Neutrophil (primary cell): ENCODE results near the gene MUCL3.
"Not testable (repeated sequence)": the region's sequence is repeated elsewhere in the genome, so short reads cannot be mapped to it uniquely, and the experiment has no call there.

Source experiments
- H3K27ac ChIP-seq: fragments of 200-600 bp; sonication (generic); 2 replicates; pipeline ENCODE4 v1.5.1; 2016; ENCODE audit warnings: mild to moderate bottlenecking, moderate library complexity
- H3K27me3 ChIP-seq: fragments of 200-600 bp; sonication (generic); 2 replicates; pipeline ENCODE4 v1.6.0; 2016; ENCODE audit warnings: mild to moderate bottlenecking
- H3K36me3 ChIP-seq: fragments of 200-600 bp; sonication (generic); 2 replicates; pipeline ENCODE4 v1.5.1; 2017
- H3K4me1 ChIP-seq, 2 experiments: fragments of 200-600 bp in 1 of 2; sonication (generic) in 1 of 2; 1 replicate in 1 of 2; 2 replicates in 1 of 2; pipeline versions ENCODE4 v1.5.1 to v1.6.1; 2013 to 2016; ENCODE audit warnings: low read depth in 1 of 2, low read length in 1 of 2, mild to moderate bottlenecking in 1 of 2, moderate library complexity in 1 of 2; ENCODE audit not compliant: control insufficient read depth in 1 of 2, insufficient read depth in 1 of 2
- H3K4me3 ChIP-seq, 2 experiments: fragments of 200-600 bp in 1 of 2; sonication (generic) in 1 of 2; 1 replicate in 1 of 2; 2 replicates in 1 of 2; pipeline ENCODE4 v1.5.1; 2013 to 2016; ENCODE audit warnings: low read depth in 1 of 2, low read length in 1 of 2, mild to moderate bottlenecking in 1 of 2, moderate library complexity in 1 of 2
- H3K9me3 ChIP-seq: fragments of 200-600 bp; sonication (generic); 2 replicates; pipeline ENCODE4 v1.5.1; 2016
- TF ChIP-seq, protein P1 (sequence below): fragments of 200-600 bp; sonication (generic); IDR thresholded peaks from 2 replicates; pipeline ENCODE4 v1.5.1; 2016; ENCODE audit warnings: antibody characterized with exemption

The MUCL3 gene

DNA sequence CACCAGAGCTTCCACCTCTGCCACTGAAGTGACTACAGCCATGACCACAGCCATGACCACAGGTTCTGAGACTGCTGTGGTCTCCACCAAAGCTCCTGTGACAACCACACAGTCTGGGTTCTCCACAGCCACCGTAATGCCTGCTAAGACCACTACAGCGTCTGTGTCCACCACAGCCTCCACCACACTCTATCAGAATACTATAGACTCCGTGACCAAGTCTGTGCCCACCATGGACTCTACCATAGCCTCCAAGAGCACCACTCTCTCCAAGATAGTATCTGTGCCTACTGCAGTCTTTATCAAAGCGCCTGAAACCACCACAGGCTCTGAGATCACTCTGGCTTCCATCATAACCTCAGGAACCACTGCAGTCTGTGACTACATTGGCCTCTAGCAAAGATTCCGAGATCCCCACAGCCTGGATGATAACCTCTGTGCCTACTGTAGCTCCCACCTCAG is 24.4 kb downstream of the MUCL3 start:
- TF ChIP-seq, protein P1, sequence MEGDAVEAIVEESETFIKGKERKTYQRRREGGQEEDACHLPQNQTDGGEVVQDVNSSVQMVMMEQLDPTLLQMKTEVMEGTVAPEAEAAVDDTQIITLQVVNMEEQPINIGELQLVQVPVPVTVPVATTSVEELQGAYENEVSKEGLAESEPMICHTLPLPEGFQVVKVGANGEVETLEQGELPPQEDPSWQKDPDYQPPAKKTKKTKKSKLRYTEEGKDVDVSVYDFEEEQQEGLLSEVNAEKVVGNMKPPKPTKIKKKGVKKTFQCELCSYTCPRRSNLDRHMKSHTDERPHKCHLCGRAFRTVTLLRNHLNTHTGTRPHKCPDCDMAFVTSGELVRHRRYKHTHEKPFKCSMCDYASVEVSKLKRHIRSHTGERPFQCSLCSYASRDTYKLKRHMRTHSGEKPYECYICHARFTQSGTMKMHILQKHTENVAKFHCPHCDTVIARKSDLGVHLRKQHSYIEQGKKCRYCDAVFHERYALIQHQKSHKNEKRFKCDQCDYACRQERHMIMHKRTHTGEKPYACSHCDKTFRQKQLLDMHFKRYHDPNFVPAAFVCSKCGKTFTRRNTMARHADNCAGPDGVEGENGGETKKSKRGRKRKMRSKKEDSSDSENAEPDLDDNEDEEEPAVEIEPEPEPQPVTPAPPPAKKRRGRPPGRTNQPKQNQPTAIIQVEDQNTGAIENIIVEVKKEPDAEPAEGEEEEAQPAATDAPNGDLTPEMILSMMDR = no peak
- Histone ChIP-seq H3K27me3 (peaks cover 53% of the 10 kb centered on the region), H3K4me3 (no peak overlapping the region), H3K4me1 (no peaks in the 10 kb centered on the region), H3K36me3 (no peaks in the 10 kb centered on the region), H3K9me3 (no peaks in the 10 kb centered on the region), H3K27ac (no peak overlapping the region)

GRCh38 chr6:30966154-30966553 is 25.4 kb downstream of the MUCL3 start:
- H3K4me3 ChIP-seq = no peak overlapping the region
- no peaks in the 10 kb centered on the region for H3K4me1 ChIP-seq
- H3K9me3 ChIP-seq = no peaks in the 10 kb centered on the region
- TF ChIP-seq, protein P1 = no peak
- H3K27me3 ChIP-seq = peaks cover 44% of the 10 kb centered on the region
- H3K36me3 ChIP-seq = no peaks in the 10 kb centered on the region
- no peak overlapping the region for H3K27ac ChIP-seq

GRCh38 chr6:30969171-30969570 is 28.4 kb downstream of the MUCL3 start:
- H3K4me3 ChIP-seq, H3K9me3 ChIP-seq, H3K27ac ChIP-seq, H3K36me3 ChIP-seq, H3K4me1 ChIP-seq: not testable (repeated sequence)
- H3K27me3 ChIP-seq = peaks cover 48% of the 10 kb centered on the region

DNA sequence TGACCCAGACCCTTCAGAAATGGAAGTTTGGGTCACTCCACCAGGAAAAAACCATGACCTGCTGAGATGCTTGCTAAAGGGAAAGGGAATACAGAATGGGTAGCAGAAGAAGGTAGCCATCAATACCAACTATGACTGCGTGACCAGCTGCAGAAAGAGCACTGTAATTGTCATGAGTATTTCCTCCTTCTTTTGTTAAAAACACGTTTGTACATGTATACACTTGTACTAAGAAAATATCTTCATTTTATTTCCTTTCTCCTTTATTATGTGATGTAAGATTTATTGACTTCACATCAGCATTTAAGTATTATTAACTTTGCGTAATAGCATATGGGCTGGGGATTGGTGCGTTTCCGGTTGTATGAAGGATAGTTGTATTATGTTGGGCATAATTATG is 30.2 kb downstream of the MUCL3 start:
- peaks cover 41% of the 10 kb centered on the region for H3K27me3 ChIP-seq
- TF ChIP-seq, protein P1 = no peak
- no peaks in the 10 kb centered on the region for H3K4me1 ChIP-seq
- no peak overlapping the region for H3K4me3 ChIP-seq
- no peak overlapping the region for H3K27ac ChIP-seq
- no peaks in the 10 kb centered on the region for H3K9me3 ChIP-seq
- H3K36me3 ChIP-seq = no peaks in the 10 kb centered on the region

GRCh38 chr6:30972816-30973215 is 32.0 kb downstream of the MUCL3 start:
- H3K4me3 ChIP-seq = no peak overlapping the region
- H3K9me3 ChIP-seq = no peaks in the 10 kb centered on the region
- H3K4me1 ChIP-seq = no peaks in the 10 kb centered on the region
- TF ChIP-seq, protein P1 = no peak
- no peaks in the 10 kb centered on the region for H3K36me3 ChIP-seq
- H3K27ac ChIP-seq = no peak overlapping the region
- H3K27me3 ChIP-seq = peaks cover 50% of the 10 kb centered on the region

DNA sequence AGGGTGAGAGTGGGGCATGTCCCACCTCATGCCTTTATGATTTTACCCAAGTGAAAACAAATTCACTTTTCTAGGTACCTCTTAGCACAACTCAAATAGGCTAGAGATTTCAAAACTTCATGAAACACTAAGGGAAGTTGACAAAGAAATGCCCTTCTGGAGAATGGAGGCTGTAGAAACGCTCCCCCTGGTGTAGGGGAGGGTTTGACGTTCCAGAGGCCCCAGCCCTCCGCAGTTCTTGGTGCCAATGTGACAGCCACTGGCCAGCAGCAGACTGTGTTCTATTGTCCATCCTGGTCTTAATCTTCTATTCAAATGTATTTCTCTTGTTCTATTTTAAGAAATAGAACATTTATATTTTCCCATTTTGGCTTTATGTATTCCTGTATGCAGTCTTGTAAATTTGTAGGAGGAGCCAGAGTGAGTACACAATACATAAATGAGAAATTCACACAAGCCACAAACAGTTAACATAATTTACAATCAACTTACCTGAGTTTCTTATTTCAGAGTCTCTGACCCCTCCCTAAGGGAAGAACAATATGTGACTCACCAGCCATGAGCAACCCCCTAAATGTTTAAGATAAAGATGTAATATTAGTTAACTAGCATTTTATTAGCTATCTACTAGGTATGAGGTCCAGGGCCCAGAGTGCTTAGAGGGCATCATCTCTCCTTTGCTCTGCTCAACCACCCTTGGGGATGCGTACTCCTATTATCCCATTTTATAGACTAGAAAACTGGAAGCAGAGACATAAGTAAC is 33.9 kb downstream of the MUCL3 start:
- no peaks in the 10 kb centered on the region for H3K9me3 ChIP-seq
- H3K27me3 ChIP-seq = peaks cover 69% of the 10 kb centered on the region
- TF ChIP-seq, protein P1 = no peak

More for the DNA sequence above, 33.9 kb downstream of the MUCL3 start:
- Histone ChIP-seq H3K27ac (no peak overlapping the region), H3K36me3 (no peaks in the 10 kb centered on the region), H3K4me1 (no peaks in the 10 kb centered on the region), H3K4me3 (no peak overlapping the region)
